Measurements from ENCODE around the gene ALDH1L1.

The ALDH1L1 gene

GRCh38 chr3:126109146-126109879 lies 71.1 kb downstream of the ALDH1L1 start:
- TF ChIP-seq GATA3 (IDR thresholded peaks at IDR 0.05; ENCODE audit: low read depth, low read length): no peak
- no peak for TF ChIP-seq GATA2 (IDR thresholded peaks at IDR 0.05; ENCODE audit: low read depth, low read length)

- TF ChIP-seq GATA3 (IDR thresholded peaks at IDR 0.05; ENCODE audit: low read depth, low read length): no peak
- no peak for TF ChIP-seq GATA2 (IDR thresholded peaks at IDR 0.05; ENCODE audit: low read depth, low read length)
These were observed 71.7 kb downstream of the ALDH1L1 start for GRCh38 chr3:126108676-126109050.

GRCh38 chr3:126107957-126108675 lies 72.3 kb downstream of the ALDH1L1 start:
- TF ChIP-seq GATA3 (IDR thresholded peaks at IDR 0.05; ENCODE audit: low read depth, low read length): no peak
- TF ChIP-seq GATA2 (IDR thresholded peaks at IDR 0.05; ENCODE audit: low read depth, low read length): no peak

- TF ChIP-seq GATA2 (IDR thresholded peaks at IDR 0.05; ENCODE audit: low read depth, low read length) (no peak), GATA3 (IDR thresholded peaks at IDR 0.05; ENCODE audit: low read depth, low read length) (no peak)
These were observed 73.0 kb downstream of the ALDH1L1 start for GRCh38 chr3:126107203-126107939.

GRCh38 chr3:126106336-126107202 lies 73.8 kb downstream of the ALDH1L1 start:
- no peak for TF ChIP-seq GATA2 (IDR thresholded peaks at IDR 0.05; ENCODE audit: low read depth, low read length)
- TF ChIP-seq GATA3 (IDR thresholded peaks at IDR 0.05; ENCODE audit: low read depth, low read length): no peak

- no peak for TF ChIP-seq GATA2 (IDR thresholded peaks at IDR 0.05; ENCODE audit: low read depth, low read length)
- no peak for TF ChIP-seq GATA3 (IDR thresholded peaks at IDR 0.05; ENCODE audit: low read depth, low read length)
These were observed 74.6 kb downstream of the ALDH1L1 start for GRCh38 chr3:126105691-126106187.

- TF ChIP-seq GATA2 (IDR thresholded peaks at IDR 0.05; ENCODE audit: low read depth, low read length): no peak
These were observed 75.4 kb downstream of the ALDH1L1 start for GRCh38 chr3:126104742-126105605.

GRCh38 chr3:126104028-126104635 lies 76.3 kb downstream of the ALDH1L1 start:
- no peak for TF ChIP-seq GATA3 (IDR thresholded peaks at IDR 0.05; ENCODE audit: low read depth, low read length)
- no peak for TF ChIP-seq GATA2 (IDR thresholded peaks at IDR 0.05; ENCODE audit: low read depth, low read length)

- TF ChIP-seq GATA2 (IDR thresholded peaks at IDR 0.05; ENCODE audit: low read depth, low read length): no peak
- no peak for TF ChIP-seq GATA3 (IDR thresholded peaks at IDR 0.05; ENCODE audit: low read depth, low read length)
These were observed 77.0 kb downstream of the ALDH1L1 start for GRCh38 chr3:126103121-126104027.

- TF ChIP-seq GATA3 (IDR thresholded peaks at IDR 0.05; ENCODE audit: low read depth, low read length) (no peak), GATA2 (IDR thresholded peaks at IDR 0.05; ENCODE audit: low read depth, low read length) (no peak)
These were observed 77.8 kb downstream of the ALDH1L1 start for GRCh38 chr3:126102530-126102951.

GRCh38 chr3:126102011-126102410 lies 78.4 kb downstream of the ALDH1L1 start:
- TF ChIP-seq GATA3 (IDR thresholded peaks at IDR 0.05; ENCODE audit: low read depth, low read length) (no peak), GATA2 (IDR thresholded peaks at IDR 0.05; ENCODE audit: low read depth, low read length) (no peak)
